ENCODE data around the gene OBSCN. TPM values are rescaled to one million over a fixed set of nuclear protein-coding genes. Genes with fewer than 3 reads are reported as not detected.

Gene OBSCN
- total RNA-seq, 1 donor from 2014 or later: 10.2 TPM

DNA sequence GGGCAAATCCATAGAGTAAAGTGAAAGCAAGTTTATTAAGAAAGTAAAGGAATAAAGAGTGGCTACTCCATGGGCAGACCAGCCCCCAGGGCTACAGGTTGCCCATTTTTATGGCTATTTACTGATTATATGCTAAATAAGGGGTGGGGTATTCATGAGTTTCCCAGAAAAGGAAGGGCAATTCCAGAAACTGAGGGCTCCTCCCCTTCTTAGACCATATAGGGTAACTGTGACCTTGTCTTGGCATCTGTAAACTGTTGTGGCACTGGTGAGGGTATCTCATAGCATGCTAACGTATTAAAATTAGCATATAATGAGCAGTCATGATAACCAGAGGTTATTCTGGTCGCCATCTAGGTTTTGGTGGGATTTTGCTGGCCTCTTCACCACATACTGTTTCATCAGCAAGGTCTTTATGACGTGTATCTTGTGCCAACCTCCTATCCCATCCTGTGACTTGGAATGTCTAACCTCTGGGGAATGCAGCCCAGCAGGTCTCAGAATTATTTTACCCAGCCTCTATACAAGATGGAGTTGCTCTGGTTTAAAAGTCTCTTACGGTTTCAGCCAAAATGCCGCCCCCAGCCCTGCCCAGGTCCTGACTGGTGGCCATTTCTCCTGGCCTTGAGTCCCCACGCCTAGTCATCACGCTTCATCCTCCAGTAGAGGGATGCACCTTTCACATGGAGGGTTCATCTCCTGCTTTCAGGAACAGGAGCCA, 209.8 kb downstream of the OBSCN start:
- no peak overlapping the region for H3K4me3 Mint-ChIP-seq (ENCODE audit: unreplicated experiment)
- no peaks in the 10 kb centered on the region for H3K9me3 Mint-ChIP-seq (ENCODE audit: low read depth)
- peak; percentile 36 for DNase-seq (ENCODE audit: low spot score)
- peaks cover 11% of the 10 kb centered on the region for H3K4me1 Mint-ChIP-seq (ENCODE audit: low read depth)
- TF ChIP-seq, protein P1, sequence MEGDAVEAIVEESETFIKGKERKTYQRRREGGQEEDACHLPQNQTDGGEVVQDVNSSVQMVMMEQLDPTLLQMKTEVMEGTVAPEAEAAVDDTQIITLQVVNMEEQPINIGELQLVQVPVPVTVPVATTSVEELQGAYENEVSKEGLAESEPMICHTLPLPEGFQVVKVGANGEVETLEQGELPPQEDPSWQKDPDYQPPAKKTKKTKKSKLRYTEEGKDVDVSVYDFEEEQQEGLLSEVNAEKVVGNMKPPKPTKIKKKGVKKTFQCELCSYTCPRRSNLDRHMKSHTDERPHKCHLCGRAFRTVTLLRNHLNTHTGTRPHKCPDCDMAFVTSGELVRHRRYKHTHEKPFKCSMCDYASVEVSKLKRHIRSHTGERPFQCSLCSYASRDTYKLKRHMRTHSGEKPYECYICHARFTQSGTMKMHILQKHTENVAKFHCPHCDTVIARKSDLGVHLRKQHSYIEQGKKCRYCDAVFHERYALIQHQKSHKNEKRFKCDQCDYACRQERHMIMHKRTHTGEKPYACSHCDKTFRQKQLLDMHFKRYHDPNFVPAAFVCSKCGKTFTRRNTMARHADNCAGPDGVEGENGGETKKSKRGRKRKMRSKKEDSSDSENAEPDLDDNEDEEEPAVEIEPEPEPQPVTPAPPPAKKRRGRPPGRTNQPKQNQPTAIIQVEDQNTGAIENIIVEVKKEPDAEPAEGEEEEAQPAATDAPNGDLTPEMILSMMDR (IDR thresholded peaks at IDR 0.05): no peak
- H3K27ac Mint-ChIP-seq (ENCODE audit: unreplicated experiment): no peak overlapping the region
- H3K36me3 Mint-ChIP-seq (ENCODE audit: low read depth): no peaks in the 10 kb centered on the region
- no peaks in the 10 kb centered on the region for H3K27me3 Mint-ChIP-seq (ENCODE audit: low read depth)

DNA sequence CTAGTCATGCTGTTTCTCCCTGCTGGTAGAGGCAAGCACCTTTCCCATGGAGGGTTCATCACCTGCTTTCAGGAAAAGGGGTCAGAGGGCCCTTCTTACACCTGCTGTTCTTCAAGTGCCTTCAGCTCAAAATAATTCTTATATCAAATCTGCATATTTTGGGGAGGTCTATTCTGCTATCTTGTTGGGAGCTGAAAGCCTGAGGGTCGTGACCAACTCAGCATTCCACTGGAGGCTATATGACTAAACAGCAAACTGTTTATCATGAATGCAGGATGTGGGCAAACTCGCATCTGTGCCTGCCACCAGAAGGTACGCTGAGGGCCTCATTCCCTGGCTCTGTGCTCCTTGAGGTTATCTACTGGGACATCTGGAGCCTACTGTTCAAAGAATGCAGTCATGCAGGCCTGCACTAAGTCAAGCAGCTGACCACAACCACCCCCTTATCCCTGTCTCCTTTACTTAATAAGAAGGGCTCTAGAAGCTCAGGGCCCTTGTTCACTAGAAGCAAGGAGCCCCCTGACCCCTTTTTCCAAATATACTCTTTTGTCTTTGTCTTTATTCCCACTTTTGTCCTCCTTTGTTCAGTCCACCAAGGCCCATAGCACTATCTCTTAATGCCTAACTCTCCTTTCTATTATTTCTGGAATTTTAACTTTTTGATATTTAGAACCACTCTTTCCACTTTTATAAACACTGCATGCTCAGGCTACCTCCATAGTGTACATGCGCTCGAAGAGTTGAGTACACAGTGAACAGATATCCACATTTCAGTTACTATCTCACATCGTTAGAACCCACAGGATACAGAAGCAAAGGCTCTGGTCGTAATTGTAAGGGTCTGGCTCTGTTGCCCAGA, 213.4 kb downstream of the OBSCN start:
- TF ChIP-seq, protein P1 (IDR thresholded peaks at IDR 0.05): no peak
- Mint-ChIP-seq H3K4me3 (ENCODE audit: unreplicated experiment) (no peak overlapping the region), H3K36me3 (ENCODE audit: low read depth) (no peaks in the 10 kb centered on the region), H3K27ac (ENCODE audit: unreplicated experiment) (peak overlapping the region; percentile 10), H3K9me3 (ENCODE audit: low read depth) (no peaks in the 10 kb centered on the region), H3K27me3 (ENCODE audit: low read depth) (no peaks in the 10 kb centered on the region), H3K4me1 (ENCODE audit: low read depth) (peaks cover 3% of the 10 kb centered on the region)
- DNase-seq (ENCODE audit: low spot score): no peak

DNA sequence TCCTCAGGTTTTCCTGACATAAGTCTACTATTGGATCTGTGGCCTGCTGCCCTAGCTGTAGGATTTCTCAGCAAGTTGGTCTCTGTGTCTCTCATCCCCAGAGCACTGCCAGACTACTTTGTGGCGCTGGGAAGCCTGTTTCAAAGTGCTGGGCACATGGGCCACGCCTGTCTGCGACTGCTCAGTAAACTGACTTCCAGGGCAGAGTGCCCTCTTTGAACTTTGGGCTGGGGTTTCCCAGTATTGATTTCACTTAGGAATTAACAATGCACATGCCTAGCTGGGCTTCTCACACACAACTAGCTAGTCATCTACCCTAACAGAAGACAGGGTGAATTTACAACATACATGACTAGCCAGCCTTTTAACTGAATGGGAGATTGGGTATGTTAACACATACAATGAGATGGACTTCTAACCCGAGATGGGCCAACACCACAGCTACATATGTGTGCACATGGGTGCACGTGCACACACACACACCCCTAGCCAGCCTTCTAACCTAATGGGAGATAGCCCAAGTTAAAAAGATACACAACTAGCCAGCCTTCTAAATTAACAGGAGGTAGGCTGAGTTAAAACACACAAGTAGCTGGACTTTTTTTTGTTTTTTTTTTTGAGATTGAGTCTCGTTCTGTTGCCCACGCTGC, 215.7 kb downstream of the OBSCN start:
- Mint-ChIP-seq H3K27me3 (ENCODE audit: low read depth) (peaks cover 4% of the 10 kb centered on the region), H3K9me3 (ENCODE audit: low read depth) (no peaks in the 10 kb centered on the region), H3K4me1 (ENCODE audit: low read depth) (no peaks in the 10 kb centered on the region), H3K36me3 (ENCODE audit: low read depth) (peaks cover 2% of the 10 kb centered on the region), H3K27ac (ENCODE audit: unreplicated experiment) (no peak overlapping the region), H3K4me3 (ENCODE audit: unreplicated experiment) (no peak overlapping the region)
- DNase-seq (ENCODE audit: low spot score): no peak
- TF ChIP-seq, protein P1 (IDR thresholded peaks at IDR 0.05): no peak

DNA sequence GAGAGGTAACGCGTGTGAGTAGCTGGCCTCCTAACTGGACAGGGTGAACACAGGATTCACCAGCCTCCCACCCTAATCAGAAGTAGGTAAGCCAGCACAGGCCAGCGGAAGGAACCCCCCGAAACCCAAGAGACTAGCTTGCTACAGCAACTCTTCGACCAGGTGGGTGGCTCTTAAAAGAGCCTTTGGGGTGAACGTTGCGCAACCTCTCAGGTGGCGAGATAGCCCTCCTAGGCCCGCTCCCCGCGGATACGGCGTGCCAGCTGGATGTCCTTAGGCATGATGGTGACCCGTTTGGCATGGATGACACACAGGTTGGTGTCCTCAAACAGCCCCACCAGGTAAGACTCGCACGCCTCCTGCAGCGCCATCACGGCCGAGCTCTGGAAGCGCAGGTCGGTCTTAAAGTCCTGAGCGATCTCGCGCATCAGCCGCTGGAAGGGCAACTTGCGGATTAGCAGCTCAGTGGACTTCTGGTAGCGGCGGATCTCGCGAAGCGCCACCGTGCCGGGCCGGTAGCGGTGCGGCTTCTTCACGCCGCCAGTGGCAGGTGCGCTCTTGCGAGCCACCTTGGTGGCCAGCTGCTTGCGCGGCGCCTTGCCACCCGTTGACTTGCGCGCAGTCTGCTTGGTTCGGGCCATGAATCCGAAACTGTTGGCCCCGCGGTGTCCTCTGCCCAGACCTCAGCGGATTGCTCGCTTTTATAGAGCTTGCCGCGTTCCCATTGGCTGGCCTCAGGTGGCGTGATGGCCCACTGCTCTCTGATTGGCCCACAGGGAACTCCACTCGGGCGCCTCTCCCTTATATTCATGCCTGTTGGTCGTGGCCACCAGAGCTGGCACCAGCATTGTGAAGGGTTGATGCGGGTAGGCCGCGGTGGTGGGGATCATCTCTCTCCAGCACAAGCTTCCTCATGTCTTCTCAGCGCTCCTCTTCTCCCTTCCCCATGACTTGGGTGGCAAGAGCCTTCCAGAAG, 217.1 kb downstream of the OBSCN start:
- H3K27me3 Mint-ChIP-seq (ENCODE audit: low read depth): peaks cover 6% of the 10 kb centered on the region

More for the DNA sequence above, 217.1 kb downstream of the OBSCN start:
- Mint-ChIP-seq H3K4me1 (ENCODE audit: low read depth) (no peaks in the 10 kb centered on the region), H3K27ac (ENCODE audit: unreplicated experiment) (no peak overlapping the region), H3K9me3 (ENCODE audit: low read depth) (no peaks in the 10 kb centered on the region), H3K4me3 (ENCODE audit: unreplicated experiment) (no peak overlapping the region), H3K36me3 (ENCODE audit: low read depth) (peaks cover 2% of the 10 kb centered on the region)
- DNase-seq (ENCODE audit: low spot score): no peak
- TF ChIP-seq, protein P1 (IDR thresholded peaks at IDR 0.05): no peak
